AG04450 (cell line): Measurements from ENCODE around the gene DNAJC30. TPM values are rescaled to one million over a fixed set of nuclear protein-coding genes. Genes with fewer than 3 reads are reported as not detected.

Experiments used
- CTCF ChIA-PET: fragments of 300-600, 350-600 bp; formaldehyde crosslinking; extraction: SDS; loops from one replicate; lab custom pipeline; 2022; ENCODE audit warnings: antibody characterized with exemption, inconsistent platforms; lab: Charles Lee
- POLR2A ChIA-PET: fragments of 350-600 bp; formaldehyde crosslinking; extraction: SDS; loops from one replicate; lab custom pipeline; 2021; ENCODE audit warnings: antibody characterized with exemption, inconsistent platforms; lab: Yijun Ruan, JAX
- DNase-seq: peaks from one replicate; pipeline ENCODE4 v3.0.0-alpha.2; 2011; ENCODE audit warnings: low read depth, low spot score
- H3K27ac ChIP-seq: one replicate; pipeline ENCODE4 v1.5.1; 2012; ENCODE audit warnings: low read depth, low read length, control low read depth
- H3K27me3 ChIP-seq: one replicate; pipeline ENCODE4 v1.6.0; 2012; ENCODE audit warnings: low read length; ENCODE audit not compliant: control insufficient read depth, insufficient read depth
- H3K4me3 ChIP-seq: 2 replicates; pipeline ENCODE4 v1.5.1; 2011; ENCODE audit warnings: mild to moderate bottlenecking, low read depth, low read length, control low read depth
- H3K9me3 ChIP-seq: 2 replicates; pipeline ENCODE4 v1.5.1; 2012; ENCODE audit warnings: low read length; ENCODE audit not compliant: control insufficient read depth, insufficient read depth
- polyA plus RNA-seq: library from polyadenylated mRNA; depleted of rRNA; stranded (reverse); fragments of >200 nt; gene quantifications from 2 replicates; pipeline ENCODE4 v1.2.3, GENCODE V29; 2011
- TF ChIP-seq, protein P1 (sequence below): IDR thresholded peaks from 2 replicates; pipeline ENCODE4 v1.5.1; 2011; ENCODE audit warnings: low read depth, low read length, control low read depth, inconsistent platforms

DNAJC30 gene
- polyA plus RNA-seq, 1 experiment, result 5.9 TPM

DNA sequence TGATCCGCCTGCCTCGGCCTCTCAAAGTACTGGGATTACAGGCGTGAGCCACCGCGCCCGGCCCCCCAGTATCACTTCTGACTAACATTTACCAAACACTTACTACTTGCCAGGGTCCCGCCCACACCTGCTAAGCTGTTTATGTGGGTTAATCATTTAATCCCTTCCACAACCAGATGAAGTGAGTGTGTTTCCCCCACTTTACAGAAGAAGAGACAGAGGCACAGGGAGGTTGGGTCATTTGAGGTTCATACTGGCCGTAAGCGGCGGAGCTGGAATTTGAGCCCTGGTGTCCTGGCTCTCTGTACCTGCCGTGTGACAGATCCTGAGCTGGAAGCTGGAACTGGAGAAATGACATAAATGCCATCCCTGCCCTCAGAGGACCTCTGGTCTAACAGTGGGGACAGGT, 30.7 kb downstream of the DNAJC30 start:
- ChIA-PET CTCF (interaction anchor here (1.4 kb wide), 1 partner anchor 46 kb away, joined by 4 read pairs; no protein-coding TSS in a partner anchor), POLR2A (no interaction called here)
- H3K4me3 ChIP-seq, result no peak overlapping the region
- no peak overlapping the region for H3K27ac ChIP-seq
- no peaks in the 10 kb centered on the region for H3K9me3 ChIP-seq
- peaks cover 31% of the 10 kb centered on the region for H3K27me3 ChIP-seq
- no peak for DNase-seq
- TF ChIP-seq, protein P1, sequence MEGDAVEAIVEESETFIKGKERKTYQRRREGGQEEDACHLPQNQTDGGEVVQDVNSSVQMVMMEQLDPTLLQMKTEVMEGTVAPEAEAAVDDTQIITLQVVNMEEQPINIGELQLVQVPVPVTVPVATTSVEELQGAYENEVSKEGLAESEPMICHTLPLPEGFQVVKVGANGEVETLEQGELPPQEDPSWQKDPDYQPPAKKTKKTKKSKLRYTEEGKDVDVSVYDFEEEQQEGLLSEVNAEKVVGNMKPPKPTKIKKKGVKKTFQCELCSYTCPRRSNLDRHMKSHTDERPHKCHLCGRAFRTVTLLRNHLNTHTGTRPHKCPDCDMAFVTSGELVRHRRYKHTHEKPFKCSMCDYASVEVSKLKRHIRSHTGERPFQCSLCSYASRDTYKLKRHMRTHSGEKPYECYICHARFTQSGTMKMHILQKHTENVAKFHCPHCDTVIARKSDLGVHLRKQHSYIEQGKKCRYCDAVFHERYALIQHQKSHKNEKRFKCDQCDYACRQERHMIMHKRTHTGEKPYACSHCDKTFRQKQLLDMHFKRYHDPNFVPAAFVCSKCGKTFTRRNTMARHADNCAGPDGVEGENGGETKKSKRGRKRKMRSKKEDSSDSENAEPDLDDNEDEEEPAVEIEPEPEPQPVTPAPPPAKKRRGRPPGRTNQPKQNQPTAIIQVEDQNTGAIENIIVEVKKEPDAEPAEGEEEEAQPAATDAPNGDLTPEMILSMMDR, result no peak

DNA sequence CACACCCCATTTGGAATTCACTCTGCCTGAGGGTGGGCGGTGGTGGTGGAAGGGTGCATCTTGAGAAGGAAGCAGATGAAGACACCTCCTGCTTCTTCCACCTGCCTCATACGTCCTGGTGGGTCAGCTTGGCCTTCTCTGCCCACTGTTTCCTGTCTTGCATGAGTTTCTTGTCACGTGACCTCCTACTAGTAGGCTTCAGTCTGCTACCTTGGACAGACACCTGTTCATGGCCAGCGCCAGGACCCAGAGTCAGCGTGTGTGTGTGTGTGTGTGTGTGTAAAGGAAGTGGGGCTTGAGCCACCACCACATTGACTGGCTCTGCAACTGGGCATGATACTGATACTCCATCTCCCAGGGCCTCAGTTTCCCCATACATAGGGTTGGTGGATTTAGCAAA, 32.7 kb downstream of the DNAJC30 start:
- POLR2A ChIA-PET, result no interaction called here
- TF ChIP-seq, protein P1, result no peak
- H3K27me3 ChIP-seq, result peaks cover 51% of the 10 kb centered on the region
- H3K9me3 ChIP-seq, result no peaks in the 10 kb centered on the region
- no peak overlapping the region for H3K27ac ChIP-seq
- DNase-seq, result no peak
- CTCF ChIA-PET, result no interaction called here
- no peak overlapping the region for H3K4me3 ChIP-seq

DNA sequence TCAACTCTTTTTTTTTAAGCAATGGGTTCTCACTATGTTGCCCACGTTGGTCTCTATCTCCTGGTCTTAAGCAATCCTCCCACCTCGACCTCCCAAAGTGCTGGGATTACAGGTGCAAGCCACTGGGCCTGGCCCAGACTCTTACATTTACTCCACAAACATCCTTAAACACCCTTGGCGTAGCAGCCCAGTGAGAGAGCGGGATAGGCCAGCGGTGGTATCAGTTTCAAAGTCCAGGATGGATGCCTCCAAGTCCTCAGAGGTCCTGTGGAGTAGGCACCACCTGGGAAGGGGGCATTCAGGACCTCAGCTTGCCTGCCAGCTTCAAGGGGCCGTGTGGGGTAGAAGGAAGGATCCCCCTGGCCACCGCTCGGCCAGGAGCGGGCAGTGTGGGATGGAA, 33.7 kb downstream of the DNAJC30 start:
- POLR2A ChIA-PET, result no interaction called here
- DNase-seq, result no peak
- CTCF ChIA-PET, result no interaction called here
- Histone ChIP-seq H3K27ac (no peak overlapping the region), H3K9me3 (no peaks in the 10 kb centered on the region), H3K4me3 (no peak overlapping the region), H3K27me3 (peaks cover 58% of the 10 kb centered on the region)
- TF ChIP-seq, protein P1, result no peak

DNA sequence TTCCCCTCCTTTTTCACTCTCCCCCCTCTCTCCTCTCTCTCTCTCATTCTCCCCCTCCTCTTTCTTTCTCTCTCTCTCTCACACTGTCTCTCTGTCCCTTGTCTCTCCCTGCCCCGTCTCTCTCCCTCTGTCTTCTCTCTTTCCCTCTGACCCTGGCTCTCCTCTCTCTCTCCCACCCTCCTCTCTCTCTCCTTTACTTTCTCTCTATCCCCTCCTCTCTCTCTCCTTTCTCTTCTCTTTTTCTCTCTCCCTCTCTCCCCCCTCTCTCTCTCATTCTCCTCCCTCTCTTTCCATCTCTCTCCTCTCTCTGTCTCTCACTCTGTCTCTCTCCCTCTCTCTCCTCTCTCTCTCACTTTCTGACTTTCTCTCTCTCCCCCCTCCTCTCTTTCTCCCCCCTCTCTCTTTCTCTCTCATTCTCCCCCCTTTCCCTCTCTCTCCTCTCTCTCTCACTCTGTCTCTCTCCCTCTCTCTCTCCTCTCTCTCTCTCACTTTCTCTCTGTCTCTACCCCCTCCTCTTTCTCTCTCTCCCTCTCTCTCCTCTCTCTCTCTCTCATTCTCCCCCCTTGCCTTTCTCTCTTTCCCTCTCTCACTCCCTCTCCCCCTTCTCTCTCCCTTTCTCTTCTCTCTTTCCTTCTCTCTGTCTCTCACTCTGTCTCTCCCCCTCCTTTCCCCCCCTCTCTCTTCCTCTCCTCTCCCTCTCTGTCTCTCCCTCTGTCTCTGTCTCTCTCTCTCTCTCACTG, 34.5 kb downstream of the DNAJC30 start:
- Histone ChIP-seq H3K4me3 (no peak overlapping the region), H3K9me3 (no peaks in the 10 kb centered on the region), H3K27me3 (peaks cover 58% of the 10 kb centered on the region), H3K27ac (no peak overlapping the region)
- CTCF ChIA-PET, result no interaction called here
- POLR2A ChIA-PET, result no interaction called here
- TF ChIP-seq, protein P1, result no peak
- no peak for DNase-seq
